ENCODE measurements around the gene APOBEC3B. TPM values are rescaled to one million over a fixed set of nuclear protein-coding genes. Genes with fewer than 3 reads are reported as not detected.

Gene APOBEC3B
- polyA plus RNA-seq, 2 donors = 3.4 to 4.6 TPM

DNA sequence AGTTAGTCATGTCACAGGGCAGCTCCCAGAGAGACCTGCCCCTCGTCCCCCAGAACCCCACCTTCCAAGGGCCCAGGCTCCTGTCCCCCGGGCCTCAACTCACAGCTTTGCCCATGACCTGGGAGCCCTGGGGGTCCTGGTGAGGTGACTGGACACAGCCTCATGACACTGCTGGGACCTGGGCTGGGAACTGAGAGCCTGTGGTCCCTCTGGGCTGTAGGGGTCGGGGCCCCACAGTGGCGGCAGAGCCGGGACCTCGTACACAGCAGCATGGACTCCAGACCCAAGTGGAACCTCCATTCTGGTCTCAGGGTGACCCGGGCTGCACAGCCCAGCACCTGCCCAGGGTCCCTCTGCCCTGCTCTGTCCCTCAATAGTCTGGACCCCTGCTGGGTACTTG is 17.8 kb upstream of the APOBEC3B start:
- 80 to 82% methylated on average over 7 of the region's 7 CpGs for WGBS, 2 donors
- no peak overlapping the region for H3K27ac ChIP-seq (ENCODE audit: low read depth in 2 of 2, low read length in 1 of 2)
- no peaks in the 10 kb centered on the region for H3K9me3 ChIP-seq (ENCODE audit: control insufficient read depth in 2 of 2, insufficient read depth in 1 of 2, low read depth in 1 of 2, low read length in 1 of 2)

DNA sequence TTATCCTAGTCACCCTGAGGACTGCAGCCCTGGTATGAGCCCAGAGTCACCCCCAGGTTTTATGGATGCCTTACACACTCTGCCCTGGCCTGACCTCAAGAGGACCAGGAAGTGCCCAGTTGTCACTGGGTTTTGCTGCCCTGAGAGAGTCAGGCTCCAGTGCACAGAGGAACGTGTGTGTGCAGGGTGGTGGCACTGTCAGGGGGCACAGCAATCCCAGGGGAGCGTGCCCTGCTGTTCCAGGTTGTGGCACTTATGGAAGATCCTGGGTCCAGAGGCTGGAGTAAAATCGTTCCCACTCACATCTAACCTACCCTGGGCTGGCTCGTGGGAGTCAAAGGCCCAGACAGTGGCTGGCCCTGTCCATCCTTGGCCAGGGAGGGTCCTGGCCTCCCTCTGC is 17.2 kb upstream of the APOBEC3B start:
- Histone ChIP-seq H3K4me1 (ENCODE audit: control insufficient read depth in 2 of 2, insufficient read depth in 2 of 2, low read length in 1 of 2) (peaks cover 0 to 4% of the 10 kb centered on the region in 2 donors), H3K27ac (ENCODE audit: low read depth in 2 of 2, low read length in 1 of 2) (no peak overlapping the region), H3K4me3 (ENCODE audit: low read depth in 1 of 2, low read length in 2 of 2) (no peak overlapping the region), H3K9me3 (ENCODE audit: control insufficient read depth in 2 of 2, insufficient read depth in 1 of 2, low read depth in 1 of 2, low read length in 1 of 2) (no peaks in the 10 kb centered on the region), H3K36me3 (ENCODE audit: control insufficient read depth in 2 of 2, insufficient read depth in 2 of 2, low read length in 1 of 2) (no peaks in the 10 kb centered on the region), H3K27me3 (ENCODE audit: control insufficient read depth in 1 of 2, insufficient read depth in 2 of 2, low read length in 2 of 2) (no peaks in the 10 kb centered on the region)
- 73 to 81% methylated on average over 4 of the region's 4 CpGs for WGBS, 2 donors

More for the DNA sequence above, 17.8 kb upstream of the APOBEC3B start:
- H3K27me3 ChIP-seq (ENCODE audit: control insufficient read depth in 1 of 2, insufficient read depth in 2 of 2, low read length in 2 of 2) = no peaks in the 10 kb centered on the region
- no peaks in the 10 kb centered on the region for H3K36me3 ChIP-seq (ENCODE audit: control insufficient read depth in 2 of 2, insufficient read depth in 2 of 2, low read length in 1 of 2)
- no peak overlapping the region for H3K4me3 ChIP-seq (ENCODE audit: low read depth in 1 of 2, low read length in 2 of 2)
- H3K4me1 ChIP-seq (ENCODE audit: control insufficient read depth in 2 of 2, insufficient read depth in 2 of 2, low read length in 1 of 2) = peaks cover 0 to 4% of the 10 kb centered on the region in 2 donors

DNA sequence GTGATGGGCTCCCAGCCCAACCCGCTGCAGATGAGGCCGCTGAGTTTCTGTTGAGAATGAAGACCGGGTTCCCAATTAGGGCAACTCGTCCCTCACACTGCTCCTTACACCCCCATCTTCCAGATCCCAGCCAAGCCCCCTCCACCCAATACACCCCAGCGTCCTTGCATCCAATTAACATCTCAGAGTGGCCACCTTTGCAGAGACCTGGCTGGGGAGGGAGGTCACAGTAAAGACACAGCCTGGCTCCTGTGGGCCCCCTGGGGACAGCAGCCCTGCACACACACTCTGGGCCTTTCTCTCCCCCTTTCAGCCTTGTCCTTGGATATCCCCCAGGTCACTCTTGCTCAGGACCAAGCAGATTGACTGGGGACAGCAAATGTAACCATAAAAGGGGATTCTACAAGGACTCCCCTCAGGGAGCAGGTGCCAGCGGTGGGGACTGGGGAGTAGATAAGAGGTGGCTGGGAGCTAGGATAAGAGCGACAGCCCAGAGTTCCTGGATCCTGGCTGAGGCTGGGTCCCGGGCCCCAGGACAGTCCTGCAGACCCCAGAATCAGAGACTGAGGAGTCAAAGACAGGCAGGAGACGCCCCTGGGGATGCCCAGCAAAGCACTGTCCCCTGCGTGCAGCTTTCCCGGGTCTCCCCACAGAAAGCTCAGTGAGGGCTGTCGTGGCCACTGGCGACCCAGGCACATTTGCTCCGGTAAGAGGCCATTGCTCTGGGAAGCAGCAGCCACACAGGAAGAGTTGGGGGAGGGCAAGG is 16.4 kb upstream of the APOBEC3B start:
- Histone ChIP-seq H3K4me1 (ENCODE audit: control insufficient read depth in 2 of 2, insufficient read depth in 2 of 2, low read length in 1 of 2) (peaks cover 0 to 4% of the 10 kb centered on the region in 2 donors), H3K9me3 (ENCODE audit: control insufficient read depth in 2 of 2, insufficient read depth in 1 of 2, low read depth in 1 of 2, low read length in 1 of 2) (no peaks in the 10 kb centered on the region), H3K27me3 (ENCODE audit: control insufficient read depth in 1 of 2, insufficient read depth in 2 of 2, low read length in 2 of 2) (no peaks in the 10 kb centered on the region), H3K36me3 (ENCODE audit: control insufficient read depth in 2 of 2, insufficient read depth in 2 of 2, low read length in 1 of 2) (no peaks in the 10 kb centered on the region), H3K27ac (ENCODE audit: low read depth in 2 of 2, low read length in 1 of 2) (no peak overlapping the region), H3K4me3 (ENCODE audit: low read depth in 1 of 2, low read length in 2 of 2) (no peak overlapping the region)
- 83 to 88% methylated on average over 14 of the region's 14 CpGs for WGBS, 2 donors

DNA sequence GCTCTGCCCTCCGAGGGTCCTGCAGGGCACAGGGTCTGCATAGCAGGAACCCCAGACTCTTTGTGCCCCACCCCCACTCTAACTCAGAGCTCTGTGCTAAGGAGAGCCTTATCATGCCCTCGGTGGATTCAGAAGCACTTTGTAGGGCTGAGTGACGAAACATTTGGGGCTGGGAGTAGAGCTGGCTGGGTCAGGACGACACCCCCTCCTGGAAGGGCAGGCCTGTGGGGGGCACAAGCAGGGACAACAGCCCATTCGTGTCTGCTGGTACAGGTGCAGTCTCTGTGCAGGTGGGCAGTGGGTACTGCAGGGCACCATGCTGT is 15.8 kb upstream of the APOBEC3B start:
- no peaks in the 10 kb centered on the region for H3K27me3 ChIP-seq (ENCODE audit: control insufficient read depth in 1 of 2, insufficient read depth in 2 of 2, low read length in 2 of 2)
- H3K4me1 ChIP-seq (ENCODE audit: control insufficient read depth in 2 of 2, insufficient read depth in 2 of 2, low read length in 1 of 2) = peaks cover 0 to 4% of the 10 kb centered on the region in 2 donors
- no peak overlapping the region for H3K27ac ChIP-seq (ENCODE audit: low read depth in 2 of 2, low read length in 1 of 2)
- no peaks in the 10 kb centered on the region for H3K9me3 ChIP-seq (ENCODE audit: control insufficient read depth in 2 of 2, insufficient read depth in 1 of 2, low read depth in 1 of 2, low read length in 1 of 2)
- 57 to 60% methylated on average over 5 of the region's 5 CpGs for WGBS, 2 donors
- H3K4me3 ChIP-seq (ENCODE audit: low read depth in 1 of 2, low read length in 2 of 2) = no peak overlapping the region
- H3K36me3 ChIP-seq (ENCODE audit: control insufficient read depth in 2 of 2, insufficient read depth in 2 of 2, low read length in 1 of 2) = no peaks in the 10 kb centered on the region

DNA sequence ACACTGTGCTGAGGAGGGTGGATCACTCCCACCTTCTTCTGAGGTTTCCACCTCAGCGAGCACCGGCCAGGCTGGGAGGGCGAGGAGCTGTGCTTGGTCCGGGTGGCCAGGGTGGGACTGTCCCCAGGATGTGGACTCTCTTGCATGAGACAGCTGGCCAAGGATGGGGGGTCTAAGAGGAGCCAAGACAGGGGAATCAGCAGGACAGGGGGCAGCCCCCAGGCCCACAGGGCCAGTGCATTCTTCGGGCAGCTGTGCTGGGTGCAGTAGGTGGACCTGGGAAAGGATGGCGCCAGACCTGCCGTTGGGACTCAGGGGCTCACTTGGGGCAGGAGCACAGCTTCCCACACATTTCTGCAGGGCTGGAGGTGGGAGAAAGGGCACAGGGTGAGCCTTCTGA is 15.2 kb upstream of the APOBEC3B start:
- H3K9me3 ChIP-seq (ENCODE audit: control insufficient read depth in 2 of 2, insufficient read depth in 1 of 2, low read depth in 1 of 2, low read length in 1 of 2) = no peaks in the 10 kb centered on the region
- WGBS, 2 donors = 91 to 92% methylated on average over 5 to 7 of the region's 7 CpGs
- H3K4me1 ChIP-seq (ENCODE audit: control insufficient read depth in 2 of 2, insufficient read depth in 2 of 2, low read length in 1 of 2) = peaks cover 0 to 4% of the 10 kb centered on the region in 2 donors
- H3K36me3 ChIP-seq (ENCODE audit: control insufficient read depth in 2 of 2, insufficient read depth in 2 of 2, low read length in 1 of 2) = no peaks in the 10 kb centered on the region
- H3K27ac ChIP-seq (ENCODE audit: low read depth in 2 of 2, low read length in 1 of 2) = no peak overlapping the region
- no peaks in the 10 kb centered on the region for H3K27me3 ChIP-seq (ENCODE audit: control insufficient read depth in 1 of 2, insufficient read depth in 2 of 2, low read length in 2 of 2)
- no peak overlapping the region for H3K4me3 ChIP-seq (ENCODE audit: low read depth in 1 of 2, low read length in 2 of 2)

DNA sequence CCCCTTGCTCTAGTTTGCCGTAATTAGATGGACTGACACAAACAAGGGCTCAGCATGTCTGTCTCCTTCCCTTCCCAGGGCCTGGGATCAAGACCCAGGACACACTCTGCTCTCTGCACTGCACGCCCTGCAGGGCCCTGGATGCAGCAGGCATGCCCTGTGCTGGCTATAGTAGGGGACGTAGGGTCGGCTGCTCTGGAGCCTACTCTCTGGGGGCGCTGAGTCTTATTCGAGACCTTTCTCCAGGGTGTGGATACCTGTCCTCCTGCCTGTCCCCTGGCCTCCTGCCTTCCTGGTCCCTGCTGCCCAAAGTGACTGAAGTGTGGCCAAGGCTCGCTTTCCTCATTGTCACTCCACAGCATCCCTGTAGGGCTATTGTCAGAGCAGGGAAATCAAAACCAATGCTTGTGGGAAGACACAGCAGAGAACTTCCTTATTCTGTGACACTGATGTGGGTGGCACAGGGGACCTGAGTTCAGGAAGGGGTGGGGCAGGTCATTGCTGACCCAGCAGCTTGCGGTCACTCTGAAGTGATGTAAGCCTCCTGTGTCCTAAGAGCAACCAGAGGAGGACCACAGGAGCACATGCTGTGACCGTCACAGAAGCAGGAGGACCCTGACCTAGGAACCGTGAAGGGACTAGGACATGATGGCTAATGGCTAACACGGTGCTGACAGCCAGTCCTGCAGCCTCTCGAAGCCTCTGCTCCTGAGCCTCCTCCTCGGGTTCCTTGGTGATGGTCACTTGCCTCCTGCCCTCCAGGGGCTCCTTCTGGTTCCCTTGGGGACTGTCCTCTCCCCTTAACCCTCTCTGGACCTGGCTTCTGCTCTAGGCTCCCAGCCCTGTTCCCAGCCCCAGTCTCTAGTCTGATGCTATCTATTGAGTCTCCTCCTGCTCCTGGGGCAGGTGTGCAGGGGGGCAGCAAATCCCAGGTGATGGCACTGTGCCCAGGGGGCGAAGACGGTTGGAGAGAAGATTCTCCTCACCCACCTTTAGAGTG is 14.4 kb upstream of the APOBEC3B start:
- Histone ChIP-seq H3K27me3 (ENCODE audit: control insufficient read depth in 1 of 2, insufficient read depth in 2 of 2, low read length in 2 of 2) (no peaks in the 10 kb centered on the region), H3K9me3 (ENCODE audit: control insufficient read depth in 2 of 2, insufficient read depth in 1 of 2, low read depth in 1 of 2, low read length in 1 of 2) (no peaks in the 10 kb centered on the region), H3K4me3 (ENCODE audit: low read depth in 1 of 2, low read length in 2 of 2) (no peak overlapping the region), H3K36me3 (ENCODE audit: control insufficient read depth in 2 of 2, insufficient read depth in 2 of 2, low read length in 1 of 2) (no peaks in the 10 kb centered on the region), H3K27ac (ENCODE audit: low read depth in 2 of 2, low read length in 1 of 2) (no peak overlapping the region), H3K4me1 (ENCODE audit: control insufficient read depth in 2 of 2, insufficient read depth in 2 of 2, low read length in 1 of 2) (peaks cover 0 to 4% of the 10 kb centered on the region in 2 donors)
- 74 to 76% methylated on average over 15 of the region's 15 CpGs for WGBS, 2 donors

DNA sequence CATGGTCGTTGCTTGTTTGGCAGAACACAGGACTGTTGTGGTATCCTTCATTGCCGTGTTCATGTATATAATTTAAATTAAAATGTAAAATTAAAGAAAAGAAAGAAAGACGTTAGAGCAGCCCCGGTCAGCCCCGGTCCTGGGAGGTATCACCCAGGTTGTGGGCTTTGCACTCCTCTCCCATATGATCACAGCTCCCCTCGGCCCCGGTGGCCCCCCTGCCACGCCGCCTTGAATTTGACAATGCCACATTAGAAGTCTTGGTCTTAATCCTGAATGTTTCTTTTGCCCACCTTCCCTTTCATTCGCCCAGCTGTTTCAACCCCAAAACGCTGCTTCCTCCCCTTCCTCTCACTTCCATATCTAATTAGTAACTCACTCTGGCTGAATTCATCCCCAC is 13.3 kb upstream of the APOBEC3B start:
- Histone ChIP-seq H3K27ac (ENCODE audit: low read depth in 2 of 2, low read length in 1 of 2) (no peak overlapping the region), H3K4me3 (ENCODE audit: low read depth in 1 of 2, low read length in 2 of 2) (no peak overlapping the region), H3K27me3 (ENCODE audit: control insufficient read depth in 1 of 2, insufficient read depth in 2 of 2, low read length in 2 of 2) (no peaks in the 10 kb centered on the region), H3K36me3 (ENCODE audit: control insufficient read depth in 2 of 2, insufficient read depth in 2 of 2, low read length in 1 of 2) (no peaks in the 10 kb centered on the region), H3K9me3 (ENCODE audit: control insufficient read depth in 2 of 2, insufficient read depth in 1 of 2, low read depth in 1 of 2, low read length in 1 of 2) (no peaks in the 10 kb centered on the region), H3K4me1 (ENCODE audit: control insufficient read depth in 2 of 2, insufficient read depth in 2 of 2, low read length in 1 of 2) (peaks cover 0 to 4% of the 10 kb centered on the region in 2 donors)
- 82 to 83% methylated on average over 11 of the region's 11 CpGs for WGBS, 2 donors

DNA sequence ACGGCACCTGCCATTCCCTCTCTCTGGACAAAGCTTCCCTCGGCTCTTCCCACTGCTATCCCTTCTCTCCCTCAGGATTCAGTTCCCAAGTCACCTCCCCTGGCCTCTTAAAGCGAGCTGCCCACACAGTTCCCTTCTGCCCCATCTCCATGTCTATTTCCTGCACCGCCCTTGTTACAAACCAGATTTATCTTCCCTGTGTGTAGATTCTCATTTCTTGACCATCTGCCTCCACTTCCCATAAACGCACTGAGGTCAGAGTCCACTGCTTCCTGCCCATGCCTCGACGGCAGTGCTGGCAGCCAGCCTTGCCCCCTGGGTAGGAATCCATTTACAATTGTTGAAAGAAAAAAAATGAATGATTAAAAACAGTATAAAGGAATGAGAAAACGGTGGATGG is 11.6 kb upstream of the APOBEC3B start:
- 41 to 45% methylated on average over 8 of the region's 8 CpGs for WGBS, 2 donors
- Histone ChIP-seq H3K9me3 (ENCODE audit: control insufficient read depth in 2 of 2, insufficient read depth in 1 of 2, low read depth in 1 of 2, low read length in 1 of 2) (no peaks in the 10 kb centered on the region), H3K4me1 (ENCODE audit: control insufficient read depth in 2 of 2, insufficient read depth in 2 of 2, low read length in 1 of 2) (no peaks in the 10 kb centered on the region)

DNA sequence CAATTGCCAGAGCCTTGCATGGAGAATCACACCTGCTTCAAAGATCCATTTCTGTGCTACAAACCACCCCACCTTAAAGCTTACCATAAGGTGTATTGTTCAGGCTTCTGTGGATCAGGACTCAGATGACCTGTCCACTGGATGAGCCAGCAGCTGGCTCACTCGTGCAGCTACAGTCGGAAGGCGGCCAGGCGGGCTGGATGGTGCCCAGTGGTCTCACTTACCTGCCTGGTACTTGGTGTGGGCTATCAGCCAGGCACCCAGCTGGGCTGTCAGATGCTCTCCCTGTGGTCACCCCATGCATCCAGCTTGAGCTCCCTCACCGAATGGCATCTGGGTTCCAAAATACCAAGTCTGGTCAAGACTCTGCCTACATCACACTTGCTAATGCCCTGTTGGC is 10.9 kb upstream of the APOBEC3B start:
- Histone ChIP-seq H3K4me3 (ENCODE audit: low read depth in 1 of 2, low read length in 2 of 2) (no peak overlapping the region), H3K27me3 (ENCODE audit: control insufficient read depth in 1 of 2, insufficient read depth in 2 of 2, low read length in 2 of 2) (no peaks in the 10 kb centered on the region), H3K36me3 (ENCODE audit: control insufficient read depth in 2 of 2, insufficient read depth in 2 of 2, low read length in 1 of 2) (no peaks in the 10 kb centered on the region), H3K4me1 (ENCODE audit: control insufficient read depth in 2 of 2, insufficient read depth in 2 of 2, low read length in 1 of 2) (no peaks in the 10 kb centered on the region), H3K27ac (ENCODE audit: low read depth in 2 of 2, low read length in 1 of 2) (no peak overlapping the region), H3K9me3 (ENCODE audit: control insufficient read depth in 2 of 2, insufficient read depth in 1 of 2, low read depth in 1 of 2, low read length in 1 of 2) (no peaks in the 10 kb centered on the region)
- 83 to 89% methylated on average over 5 of the region's 5 CpGs for WGBS, 2 donors

More for the DNA sequence above, 11.6 kb upstream of the APOBEC3B start:
- no peaks in the 10 kb centered on the region for H3K36me3 ChIP-seq (ENCODE audit: control insufficient read depth in 2 of 2, insufficient read depth in 2 of 2, low read length in 1 of 2)
- no peak overlapping the region for H3K4me3 ChIP-seq (ENCODE audit: low read depth in 1 of 2, low read length in 2 of 2)
- no peaks in the 10 kb centered on the region for H3K27me3 ChIP-seq (ENCODE audit: control insufficient read depth in 1 of 2, insufficient read depth in 2 of 2, low read length in 2 of 2)
- no peak overlapping the region for H3K27ac ChIP-seq (ENCODE audit: low read depth in 2 of 2, low read length in 1 of 2)
